Kidney (tissue), 14 donors: ENCODE measurements around the gene SOX14. TPM values are rescaled to one million over a fixed set of nuclear protein-coding genes. Genes with fewer than 3 reads are reported as not detected.
A peak's percentile ranks its signal among the peaks of the same experiment; 100 is the strongest.

Experiments used
- DNase-seq, 5 donors: peaks; one replicate each; pipeline ENCODE4 v3.0.0-alpha.2; 2013 to 2020
- FAIRE-seq: peaks from 2 replicates; lab custom pipeline; 2012; peaks lifted over from hg19 to GRCh38; lab: Jason Lieb, UNC
- H3K27ac ChIP-seq, 2 donors: one replicate each; pipeline ENCODE4 v1.7.0; 2013; ENCODE audit warnings: low read depth in 2 of 2, low read length in 2 of 2, inconsistent platforms in 1 of 2
- H3K27me3 ChIP-seq: one replicate; pipeline ENCODE4 v1.7.1; 2013; ENCODE audit warnings: low read length, inconsistent platforms; ENCODE audit not compliant: control insufficient read depth, insufficient read depth
- H3K36me3 ChIP-seq, 3 donors: one replicate each; pipeline versions ENCODE4 v1.7.0 to v1.7.1; 2013; ENCODE audit warnings: low read length in 3 of 3, control low read depth in 1 of 3, inconsistent platforms in 1 of 3; ENCODE audit not compliant: insufficient read depth in 3 of 3, control insufficient read depth in 2 of 3
- H3K4me1 ChIP-seq, 3 donors: one replicate each; pipeline versions ENCODE4 v1.7.0 to v1.7.1; 2013; ENCODE audit warnings: low read length in 3 of 3, inconsistent platforms in 1 of 3, low read depth in 1 of 3; ENCODE audit not compliant: control insufficient read depth in 2 of 3, insufficient read depth in 2 of 3
- H3K4me3 ChIP-seq, 3 donors: one replicate each; pipeline versions ENCODE4 v1.7.0 to v1.8.1; 2013; ENCODE audit warnings: low read length in 3 of 3, control low read depth in 1 of 3, inconsistent platforms in 1 of 3
- H3K9ac ChIP-seq, 3 donors: one replicate each; pipeline versions ENCODE4 v1.7.0 to v1.7.1; 2013; ENCODE audit warnings: low read length in 3 of 3, control low read depth in 1 of 3, inconsistent platforms in 1 of 3
- H3K9me3 ChIP-seq, 3 donors: one replicate each; pipeline versions ENCODE4 v1.7.0 to v1.7.1; 2013; ENCODE audit warnings: low read length in 3 of 3, control low read depth in 1 of 3, inconsistent platforms in 1 of 3; ENCODE audit not compliant: control insufficient read depth in 2 of 3, insufficient read depth in 1 of 3
- intact Hi-C: fragments of 100-400 bp; cut with DNase I; formaldehyde crosslinking; loops from one replicate; pipeline ENCODE4 v1.11.1; 2022
- polyA plus RNA-seq: library from polyadenylated mRNA; stranded (reverse); fragments of 350-450 nt; fragmentation: Illumina TruSeq; extraction: RNeasy Lipid Tissue Mini Kit (QIAGEN cat#74804); gene quantifications from one replicate; pipeline ENCODE4 v1.2.3, GENCODE V29; 2014; ENCODE audit warnings: low read depth, low replicate concordance; ENCODE audit not compliant: insufficient read depth
- total RNA-seq: library from RNA; stranded (reverse); fragmentation: NEBNext Ultra II Directional; extraction: Animal tissue kit (Norgen Biotek cat#: 25700); gene quantifications from one replicate; pipeline ENCODE4 v1.2.1, GENCODE V29; 2021
- TF ChIP-seq, protein P1 (sequence below): IDR thresholded peaks from 3 replicates; pipeline ENCODE4 v1.5.1; 2012; ENCODE audit warnings: mild to moderate bottlenecking, moderate library complexity, borderline replicate concordance; ENCODE audit not compliant: insufficient read depth; ENCODE audit errors: extremely low read depth
- donor health status: control.
- donor health status: control.
- donor health status: control.
- donor health status: control.
- donor health status: control.
- donor health status: DM: yes; HTN: yes; CAD: no.
- donor health status: Normal renal cell carcinoma (clear cell type).

The SOX14 gene
- total and polyA plus RNA-seq, 2 donors from 2014 or later = not detected

DNA sequence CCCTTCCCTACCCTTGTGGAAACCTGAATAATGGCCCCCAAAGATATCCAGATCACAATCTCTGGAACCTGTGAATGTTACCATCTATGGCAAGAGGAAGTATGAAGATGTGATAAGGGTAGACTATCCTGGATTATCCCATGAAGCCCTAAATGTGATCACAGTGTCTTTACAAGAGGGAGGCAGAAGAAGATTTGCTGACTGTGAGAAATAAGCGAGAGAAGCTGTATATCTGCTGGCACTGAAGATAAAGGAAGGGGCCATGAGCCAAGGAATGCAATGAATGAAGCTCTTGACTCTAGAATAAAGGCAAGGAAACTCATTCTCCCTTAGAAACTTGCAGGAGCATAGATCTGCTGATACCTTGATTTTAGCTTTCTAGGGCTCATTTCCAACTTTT is 39.1 kb downstream of the SOX14 start:
- Histone ChIP-seq H3K9ac (no peak overlapping the region), H3K36me3 (no peaks in the 10 kb centered on the region), H3K27ac (no peak overlapping the region), H3K4me1 (no peaks in the 10 kb centered on the region), H3K27me3 (no peaks in the 10 kb centered on the region), H3K9me3 (no peaks in the 10 kb centered on the region), H3K4me3 (no peak overlapping the region)
- TF ChIP-seq, protein P1, sequence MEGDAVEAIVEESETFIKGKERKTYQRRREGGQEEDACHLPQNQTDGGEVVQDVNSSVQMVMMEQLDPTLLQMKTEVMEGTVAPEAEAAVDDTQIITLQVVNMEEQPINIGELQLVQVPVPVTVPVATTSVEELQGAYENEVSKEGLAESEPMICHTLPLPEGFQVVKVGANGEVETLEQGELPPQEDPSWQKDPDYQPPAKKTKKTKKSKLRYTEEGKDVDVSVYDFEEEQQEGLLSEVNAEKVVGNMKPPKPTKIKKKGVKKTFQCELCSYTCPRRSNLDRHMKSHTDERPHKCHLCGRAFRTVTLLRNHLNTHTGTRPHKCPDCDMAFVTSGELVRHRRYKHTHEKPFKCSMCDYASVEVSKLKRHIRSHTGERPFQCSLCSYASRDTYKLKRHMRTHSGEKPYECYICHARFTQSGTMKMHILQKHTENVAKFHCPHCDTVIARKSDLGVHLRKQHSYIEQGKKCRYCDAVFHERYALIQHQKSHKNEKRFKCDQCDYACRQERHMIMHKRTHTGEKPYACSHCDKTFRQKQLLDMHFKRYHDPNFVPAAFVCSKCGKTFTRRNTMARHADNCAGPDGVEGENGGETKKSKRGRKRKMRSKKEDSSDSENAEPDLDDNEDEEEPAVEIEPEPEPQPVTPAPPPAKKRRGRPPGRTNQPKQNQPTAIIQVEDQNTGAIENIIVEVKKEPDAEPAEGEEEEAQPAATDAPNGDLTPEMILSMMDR = no peak
- FAIRE-seq = no peak
- DNase-seq = no peak
- intact Hi-C loops = no loop called here

DNA sequence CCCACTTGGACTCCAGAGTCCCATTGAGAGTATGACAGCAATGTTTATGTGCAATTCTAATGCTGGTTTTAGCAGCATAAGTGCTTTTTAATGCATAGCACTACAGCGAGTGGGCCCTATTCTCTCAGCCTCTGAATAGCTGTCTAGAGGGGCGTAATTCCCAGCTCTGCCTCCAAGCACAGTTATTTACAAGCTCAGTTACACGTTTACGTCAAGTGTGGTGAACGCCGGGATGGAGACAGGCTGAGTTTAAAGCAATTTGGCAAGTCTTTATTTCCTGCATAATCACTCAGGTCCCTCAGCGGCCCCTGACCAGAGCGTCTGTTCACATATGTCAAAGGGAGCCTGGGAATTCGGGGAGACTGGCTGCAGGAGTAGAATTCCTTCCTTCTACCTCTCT is 43.9 kb downstream of the SOX14 start:
- intact Hi-C loops = no loop called here
- TF ChIP-seq, protein P1 = no peak
- H3K4me3 ChIP-seq = no peak overlapping the region
- no peaks in the 10 kb centered on the region for H3K27me3 ChIP-seq
- H3K36me3 ChIP-seq = no peaks in the 10 kb centered on the region
- DNase-seq = peak in 3 of 5 donors; percentile 31 to 35 (median 32)
- no peak overlapping the region for H3K27ac ChIP-seq
- H3K9ac ChIP-seq = no peak overlapping the region
- no peaks in the 10 kb centered on the region for H3K4me1 ChIP-seq
- no peaks in the 10 kb centered on the region for H3K9me3 ChIP-seq
- FAIRE-seq = no peak

- H3K9me3 ChIP-seq = no peaks in the 10 kb centered on the region
- no peaks in the 10 kb centered on the region for H3K4me1 ChIP-seq
- no peak overlapping the region for H3K27ac ChIP-seq
- no peaks in the 10 kb centered on the region for H3K36me3 ChIP-seq
- no peak overlapping the region for H3K4me3 ChIP-seq
- H3K9ac ChIP-seq = no peak overlapping the region
- no peak for DNase-seq
- intact Hi-C loops = no loop called here
- TF ChIP-seq, protein P1 = no peak
- H3K27me3 ChIP-seq = no peaks in the 10 kb centered on the region
- no peak for FAIRE-seq
Measured at GRCh38 chr3:137809509-137809908, 45.4 kb downstream of the SOX14 start.

- FAIRE-seq (no peak), DNase-seq (no peak)
- H3K9me3 ChIP-seq = no peaks in the 10 kb centered on the region
- H3K27me3 ChIP-seq = no peaks in the 10 kb centered on the region
- TF ChIP-seq, protein P1 = no peak
- H3K36me3 ChIP-seq = no peaks in the 10 kb centered on the region
- H3K4me1 ChIP-seq = no peaks in the 10 kb centered on the region
- no peak overlapping the region for H3K9ac ChIP-seq
- H3K4me3 ChIP-seq = no peak overlapping the region
- intact Hi-C loops = no loop called here
- no peak overlapping the region for H3K27ac ChIP-seq
Measured at GRCh38 chr3:137812023-137812422, 47.9 kb downstream of the SOX14 start.
